Smooth muscle cell (in vitro differentiated cells): ENCODE measurements around the gene KCNJ5. TPM values are rescaled to one million over a fixed set of nuclear protein-coding genes. Genes with fewer than 3 reads are reported as not detected.

ENCODE experiments used
- DNase-seq: peaks from one replicate; lab custom pipeline; 2025; ENCODE audit not compliant: unreplicated experiment; lab: John Stamatoyannopoulos, UW
- H2AFZ ChIP-seq: fragments of 200-600 bp; sonication (generic); 2 replicates; pipeline ENCODE4 v1.6.0; 2016; ENCODE audit warnings: antibody characterized with exemption, low read depth, mild to moderate bottlenecking
- H3F3A ChIP-seq: fragments of 200-600 bp; sonication (generic); 2 replicates; pipeline ENCODE4 v1.6.0; 2017; ENCODE audit warnings: antibody characterized with exemption, low read depth
- H3K27ac ChIP-seq: fragments of 200-600 bp; sonication (generic); 2 replicates; pipeline ENCODE4 v1.5.1; 2016; ENCODE audit warnings: low read depth, mild to moderate bottlenecking
- H3K27me3 ChIP-seq: fragments of 200-600 bp; sonication (generic); 2 replicates; pipeline ENCODE4 v1.6.1; 2016; ENCODE audit warnings: low read depth, mild to moderate bottlenecking
- H3K36me3 ChIP-seq: fragments of 200-600 bp; sonication (generic); 2 replicates; pipeline ENCODE4 v1.5.1; 2016; ENCODE audit warnings: low read depth
- H3K4me1 ChIP-seq: fragments of 200-600 bp; sonication (generic); 2 replicates; pipeline ENCODE4 v1.5.1; 2016; ENCODE audit warnings: low read depth
- H3K4me2 ChIP-seq: fragments of 200-600 bp; sonication (generic); 2 replicates; pipeline ENCODE4 v1.6.0; 2016; ENCODE audit warnings: mild to moderate bottlenecking
- H3K4me3 ChIP-seq: fragments of 200-600 bp; sonication (generic); 2 replicates; pipeline ENCODE4 v1.5.1; 2016; ENCODE audit warnings: mild to moderate bottlenecking
- H3K79me2 ChIP-seq: fragments of 200-600 bp; sonication (generic); 2 replicates; pipeline ENCODE4 v1.6.0; 2016; ENCODE audit warnings: low read depth, mild to moderate bottlenecking
- H3K9ac ChIP-seq: fragments of 200-600 bp; sonication (generic); 2 replicates; pipeline ENCODE4 v1.6.0; 2016; ENCODE audit warnings: low read depth
- H3K9me3 ChIP-seq: fragments of 200-600 bp; sonication (generic); replicated peaks from 2 replicates; pipeline ENCODE4 v1.5.1; 2016; ENCODE audit warnings: low read depth
- H4K20me1 ChIP-seq: fragments of 200-600 bp; sonication (generic); 2 replicates; pipeline ENCODE4 v1.6.0; 2016; ENCODE audit warnings: low read depth
- CTCF ChIP-seq: fragments of 200-600 bp; sonication (generic); IDR thresholded peaks from 2 replicates; pipeline ENCODE4 v1.5.1; 2017; ENCODE audit warnings: borderline replicate concordance, mild to moderate bottlenecking, antibody characterized with exemption; ENCODE audit not compliant: insufficient read depth, poor library complexity, severe bottlenecking
- WGBS: methylation state at CpG from one replicate; pipeline ENCODE4 v1.1.7; 2016; ENCODE audit warnings: low lambda C conversion rate; 5-methylcytosine and 5-hydroxymethylcytosine counted together
- polyA plus RNA-seq: library from polyadenylated mRNA; unstranded; fragments of >200 nt; fragmentation: Nextera tagmentation; extraction: Ambion mirVana; gene quantifications from 2 replicates; pipeline ENCODE4 v1.2.1, GENCODE V29; 2016
- total RNA-seq: library from RNA; depleted of rRNA; stranded (reverse); fragments of >200 nt; gene quantifications from 2 replicates; pipeline ENCODE4 v1.2.3, GENCODE V29; 2014

KCNJ5 gene
- total and polyA plus RNA-seq, 2 experiments from 2014 or later: 0.11 TPM; not detected in 1

DNA sequence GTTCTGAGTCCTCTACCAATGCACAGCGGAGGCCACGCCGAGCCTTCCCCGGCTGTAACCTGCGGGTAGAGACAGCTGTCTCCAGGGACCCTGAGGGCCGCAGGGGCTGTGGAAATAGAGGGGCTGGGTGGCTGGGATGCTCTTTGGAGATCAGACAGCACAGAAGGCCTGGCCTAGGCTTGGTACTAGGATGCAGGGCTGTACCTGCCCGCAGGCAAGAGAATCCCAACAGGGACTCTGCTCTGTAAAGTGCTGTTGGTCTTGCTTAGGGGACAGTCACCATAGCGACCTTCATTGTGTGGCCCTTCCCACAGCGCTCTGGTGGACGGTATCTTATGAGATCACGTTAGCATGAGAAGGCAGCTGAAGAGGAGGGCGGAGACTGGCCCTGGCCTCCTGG is 11.3 kb upstream of the KCNJ5 start:
- Histone ChIP-seq H3K36me3 (no peaks in the 10 kb centered on the region), H3K4me2 (no peak overlapping the region), H3K9ac (no peak overlapping the region), H2AFZ (no peak overlapping the region), H3K9me3 (no peaks in the 10 kb centered on the region), H3K27me3 (peaks cover 23% of the 10 kb centered on the region), H3K4me3 (no peak overlapping the region), H3F3A (no peaks in the 10 kb centered on the region), H3K79me2 (no peaks in the 10 kb centered on the region), H3K4me1 (no peaks in the 10 kb centered on the region), H3K27ac (no peak overlapping the region), H4K20me1 (no peaks in the 10 kb centered on the region)
- 74% methylated on average over 12 of the region's 12 CpGs for WGBS
- DNase-seq: no peak
- no peak for TF ChIP-seq CTCF

DNA sequence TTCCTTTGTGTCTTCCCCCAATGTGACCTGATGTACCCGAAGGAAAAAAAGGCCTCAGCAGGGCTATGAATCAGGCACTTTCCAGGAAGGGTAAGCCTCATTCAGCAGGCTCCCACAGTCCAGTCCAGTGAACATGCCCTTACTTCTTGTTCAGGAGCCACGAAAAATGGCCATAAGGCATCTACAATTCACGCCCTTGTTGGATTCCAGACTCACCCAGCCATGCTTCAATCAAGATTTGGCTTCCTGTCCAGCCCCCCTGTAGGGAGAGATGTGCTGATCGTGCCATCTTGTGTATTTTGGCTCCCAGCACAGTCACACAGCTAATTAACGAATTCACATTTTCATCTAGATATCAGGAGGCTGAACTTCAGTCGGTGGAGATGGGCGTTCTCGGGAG is 9.9 kb upstream of the KCNJ5 start:
- TF ChIP-seq CTCF: no peak
- Histone ChIP-seq H3K36me3 (no peaks in the 10 kb centered on the region), H3K9ac (no peak overlapping the region), H3K9me3 (no peaks in the 10 kb centered on the region), H3K79me2 (no peaks in the 10 kb centered on the region), H3K4me1 (no peaks in the 10 kb centered on the region), H4K20me1 (no peaks in the 10 kb centered on the region), H2AFZ (no peak overlapping the region), H3K27me3 (peaks cover 37% of the 10 kb centered on the region), H3K27ac (no peak overlapping the region), H3F3A (no peaks in the 10 kb centered on the region), H3K4me2 (no peak overlapping the region), H3K4me3 (no peak overlapping the region)
- DNase-seq: no peak
- 93% methylated on average over 8 of the region's 8 CpGs for WGBS

- Histone ChIP-seq H4K20me1 (no peaks in the 10 kb centered on the region), H3K27ac (no peak overlapping the region), H3K4me1 (no peaks in the 10 kb centered on the region), H3K4me2 (no peak overlapping the region), H3F3A (no peaks in the 10 kb centered on the region), H3K79me2 (no peaks in the 10 kb centered on the region), H3K9me3 (no peaks in the 10 kb centered on the region), H2AFZ (no peak overlapping the region), H3K27me3 (peaks cover 49% of the 10 kb centered on the region), H3K9ac (no peak overlapping the region), H3K36me3 (no peaks in the 10 kb centered on the region), H3K4me3 (no peak overlapping the region)
- no peak for DNase-seq
- WGBS: 65% methylated on average over 5 of the region's 5 CpGs
- TF ChIP-seq CTCF: no peak
Observed at GRCh38 chr11:128882451-128882850, 8.7 kb upstream of the KCNJ5 start.

DNA sequence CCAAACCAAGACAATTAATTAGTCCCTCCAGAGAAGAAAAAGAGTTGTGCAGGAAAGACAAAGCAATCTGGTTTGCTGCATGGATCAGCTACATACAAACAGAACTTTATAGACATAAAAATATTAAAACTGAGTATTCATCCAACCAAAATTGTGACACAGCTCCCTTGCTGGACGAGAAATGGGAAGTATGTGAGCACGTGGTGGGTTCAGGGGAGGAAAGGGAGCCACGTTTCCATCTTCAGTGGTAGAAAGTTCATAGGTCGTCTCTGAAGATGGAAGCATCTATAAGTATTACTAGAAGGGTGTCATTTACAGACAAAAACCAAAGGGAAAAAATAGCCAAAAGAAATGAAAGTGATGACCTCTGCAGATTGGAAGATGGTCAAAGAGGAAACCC is 7.1 kb upstream of the KCNJ5 start:
- H3K27ac ChIP-seq: no peak overlapping the region
- TF ChIP-seq CTCF: no peak
- no peaks in the 10 kb centered on the region for H3K36me3 ChIP-seq
- H3K4me2 ChIP-seq: no peak overlapping the region
- no peaks in the 10 kb centered on the region for H3F3A ChIP-seq
- H3K79me2 ChIP-seq: no peaks in the 10 kb centered on the region
- no peak for DNase-seq
- no peak overlapping the region for H3K9ac ChIP-seq
- peaks cover 65% of the 10 kb centered on the region for H3K27me3 ChIP-seq
- H3K4me3 ChIP-seq: no peak overlapping the region
- no peaks in the 10 kb centered on the region for H4K20me1 ChIP-seq
- H3K4me1 ChIP-seq: no peaks in the 10 kb centered on the region
- no peaks in the 10 kb centered on the region for H3K9me3 ChIP-seq
- WGBS: 71% methylated on average over 4 of the region's 4 CpGs
- H2AFZ ChIP-seq: no peak overlapping the region
